BE2C (cell line): Measurements from ENCODE around the gene FDX1.
A peak's percentile ranks its signal among the peaks of the same experiment; 100 is the strongest.

Experiments
- DNase-seq: peaks from one replicate; pipeline ENCODE4 v3.0.0-alpha.2; 2020
- H3K27me3 ChIP-seq: fragments of 250-450 bp; sonication (Bioruptor Pico); 2 replicates; pipeline ENCODE4 v1.5.1; 2020; ENCODE audit warnings: mild to moderate bottlenecking
- H3K36me3 ChIP-seq: fragments of 250-450 bp; sonication (Bioruptor Pico); 2 replicates; pipeline ENCODE4 v1.5.1; 2020; ENCODE audit warnings: mild to moderate bottlenecking
- H3K4me1 ChIP-seq: fragments of 250-450 bp; sonication (Bioruptor Pico); 2 replicates; pipeline ENCODE4 v1.5.1; 2020
- H3K4me3 ChIP-seq: 2 replicates; pipeline ENCODE4 v1.5.1; 2011; ENCODE audit warnings: low read depth, low read length
- H3K9me3 ChIP-seq: fragments of 250-450 bp; sonication (Bioruptor Pico); 2 replicates; pipeline ENCODE4 v1.5.1; 2020
- CTCF ChIP-seq: IDR thresholded peaks from 2 replicates; pipeline ENCODE4 v1.5.1; 2012; ENCODE audit warnings: mild to moderate bottlenecking, low read depth, low read length

The FDX1 gene

DNA sequence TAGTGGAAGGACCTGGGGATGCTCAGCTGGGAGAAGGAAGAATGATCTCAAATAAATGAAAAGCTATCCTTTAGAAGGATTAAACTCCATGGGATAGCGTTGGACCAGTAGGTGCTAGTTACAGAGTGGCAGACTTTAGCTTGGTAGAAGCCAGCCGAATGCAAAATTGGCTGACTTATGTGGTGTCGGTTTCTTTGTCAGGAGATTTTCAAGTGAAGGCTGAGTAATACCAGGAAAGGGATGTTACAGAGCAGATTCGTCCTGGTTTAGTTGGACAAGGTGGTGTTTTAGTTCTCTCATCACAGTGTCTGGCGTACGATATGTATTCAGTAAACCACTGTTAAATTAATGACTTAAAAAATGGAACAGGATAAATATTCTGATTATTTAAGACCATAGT, 26.0 kb downstream of the FDX1 start:
- Histone ChIP-seq H3K4me1 (peaks cover 2% of the 10 kb centered on the region; the same call in 1 of the 2 replicates), H3K36me3 (no peaks in the 10 kb centered on the region; the same call in 1 of the 2 replicates), H3K4me3 (no peak overlapping the region), H3K9me3 (no peaks in the 10 kb centered on the region), H3K27me3 (no peaks in the 10 kb centered on the region)
- DNase-seq: no peak
- TF ChIP-seq CTCF: no peak

- no peaks in the 10 kb centered on the region for H3K36me3 ChIP-seq
Measured at GRCh38 chr11:110463153-110463552, 33.4 kb downstream of the FDX1 start.

GRCh38 chr11:110465231-110465630, 35.5 kb downstream of the FDX1 start:
- DNase-seq: no peak
- Histone ChIP-seq H3K4me3 (no peak overlapping the region), H3K9me3 (no peaks in the 10 kb centered on the region), H3K36me3 (no peaks in the 10 kb centered on the region; the same call in 1 of the 2 replicates), H3K27me3 (no peaks in the 10 kb centered on the region), H3K4me1 (no peaks in the 10 kb centered on the region)
- no peak for TF ChIP-seq CTCF

More at GRCh38 chr11:110463153-110463552, 33.4 kb downstream of the FDX1 start:
- peak; percentile 66 for DNase-seq
- peak; percentile 78 for TF ChIP-seq CTCF
- Histone ChIP-seq H3K4me3 (no peak overlapping the region), H3K4me1 (no peaks in the 10 kb centered on the region), H3K9me3 (no peaks in the 10 kb centered on the region), H3K27me3 (no peaks in the 10 kb centered on the region)

GRCh38 chr11:110467556-110467955, 37.8 kb downstream of the FDX1 start:
- TF ChIP-seq CTCF: no peak
- no peak for DNase-seq

DNA sequence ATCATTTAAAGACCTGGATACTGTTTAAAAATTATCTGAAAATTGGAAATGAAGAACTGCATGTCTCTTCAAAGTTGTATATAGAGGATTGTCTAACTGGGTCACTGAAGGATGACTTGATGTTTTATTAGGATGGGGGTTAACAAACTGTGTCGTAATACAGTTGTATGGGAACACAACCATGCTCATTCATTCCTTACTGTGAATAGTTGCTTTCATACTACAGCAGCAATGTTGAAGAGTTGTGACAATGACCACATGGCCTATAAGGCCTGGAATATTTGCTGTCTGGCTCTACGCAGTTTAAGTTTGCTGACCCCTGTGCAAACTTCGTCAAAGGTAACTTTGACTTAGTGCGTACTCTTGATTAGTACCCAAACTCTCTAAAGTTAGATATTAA, 38.4 kb downstream of the FDX1 start:
- no peaks in the 10 kb centered on the region; the same call in 1 of the 2 replicates for H3K36me3 ChIP-seq
- no peaks in the 10 kb centered on the region for H3K9me3 ChIP-seq
- no peaks in the 10 kb centered on the region for H3K4me1 ChIP-seq
- no peak overlapping the region for H3K4me3 ChIP-seq
- DNase-seq: no peak
- no peak for TF ChIP-seq CTCF
- H3K27me3 ChIP-seq: no peaks in the 10 kb centered on the region

More at GRCh38 chr11:110467556-110467955, 37.8 kb downstream of the FDX1 start:
- Histone ChIP-seq H3K4me1 (no peaks in the 10 kb centered on the region), H3K36me3 (no peaks in the 10 kb centered on the region; the same call in 1 of the 2 replicates), H3K27me3 (no peaks in the 10 kb centered on the region), H3K4me3 (no peak overlapping the region), H3K9me3 (no peaks in the 10 kb centered on the region)

DNA sequence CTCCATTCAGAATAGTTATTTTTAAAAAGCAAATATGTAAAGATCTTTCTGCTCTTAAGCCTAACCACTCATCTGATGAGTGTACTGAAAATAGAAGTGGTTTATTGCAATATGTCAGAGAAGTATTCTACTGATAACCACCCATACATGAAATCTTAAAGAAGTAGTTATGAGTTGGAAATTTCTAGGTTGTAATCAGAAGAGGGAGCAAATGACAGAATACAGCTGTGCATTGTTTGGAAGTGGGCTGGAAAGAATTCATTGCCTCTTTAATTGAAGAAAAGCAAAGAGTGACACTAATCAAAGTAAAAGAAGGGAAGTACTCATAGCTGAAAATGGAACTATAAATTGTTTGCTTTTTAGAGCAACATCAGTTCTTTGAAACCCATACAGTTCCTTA, 39.4 kb downstream of the FDX1 start:
- no peak for TF ChIP-seq CTCF
- H3K9me3 ChIP-seq: no peaks in the 10 kb centered on the region
- H3K27me3 ChIP-seq: no peaks in the 10 kb centered on the region
- H3K36me3 ChIP-seq: no peaks in the 10 kb centered on the region; the same call in 1 of the 2 replicates
- no peak for DNase-seq
- no peak overlapping the region for H3K4me3 ChIP-seq
- no peaks in the 10 kb centered on the region for H3K4me1 ChIP-seq
